Neural progenitor cell (in vitro differentiated cells): ENCODE data around the gene SLC7A10. TPM values are rescaled to one million over a fixed set of nuclear protein-coding genes. Genes with fewer than 3 reads are reported as not detected.

Experiments used
- DNase-seq: peaks from one replicate; pipeline ENCODE4 v3.0.0-alpha.2; 2016; ENCODE audit warnings: low spot score
- H2AFZ ChIP-seq: fragments of 200-600 bp; sonication (generic); replicated peaks from 2 replicates; pipeline ENCODE4 v1.6.1; 2016; ENCODE audit warnings: antibody characterized with exemption
- H3F3A ChIP-seq: fragments of 200-600 bp; sonication (generic); 2 replicates; pipeline ENCODE4 v1.6.1; 2016; ENCODE audit warnings: antibody characterized with exemption, low read depth
- H3K27ac ChIP-seq: fragments of 200-600 bp; sonication (generic); 2 replicates; pipeline ENCODE4 v1.5.1; 2016; ENCODE audit warnings: mild to moderate bottlenecking
- H3K27me3 ChIP-seq: fragments of 200-600 bp; sonication (generic); 2 replicates; pipeline ENCODE4 v1.6.1; 2016; ENCODE audit warnings: mild to moderate bottlenecking, moderate library complexity
- H3K36me3 ChIP-seq: fragments of 200-600 bp; sonication (generic); 2 replicates; pipeline ENCODE4 v1.5.1; 2016
- H3K4me1 ChIP-seq: fragments of 200-600 bp; sonication (generic); 2 replicates; pipeline ENCODE4 v1.6.1; 2016; ENCODE audit warnings: mixed run types
- H3K4me2 ChIP-seq: fragments of 200-600 bp; sonication (generic); 2 replicates; pipeline ENCODE4 v1.6.1; 2016
- H3K4me3 ChIP-seq: fragments of 200-600 bp; sonication (generic); 2 replicates; pipeline ENCODE4 v1.5.1; 2016
- H3K79me2 ChIP-seq: fragments of 200-600 bp; sonication (generic); 2 replicates; pipeline ENCODE4 v1.6.1; 2016; ENCODE audit warnings: low read depth
- H3K9ac ChIP-seq: fragments of 200-600 bp; sonication (generic); 2 replicates; pipeline ENCODE4 v1.6.1; 2016
- H3K9me3 ChIP-seq: fragments of 200-600 bp; sonication (generic); 2 replicates; pipeline ENCODE4 v1.5.1; 2016; ENCODE audit warnings: low read depth
- H4K20me1 ChIP-seq: fragments of 200-600 bp; sonication (generic); 2 replicates; pipeline ENCODE4 v1.6.1; 2016; ENCODE audit warnings: low read depth
- H3K27ac Mint-ChIP-seq: 3 replicates; pipeline ENCODE4 v1.8.0; 2021; ENCODE audit warnings: mixed read lengths
- H3K27me3 Mint-ChIP-seq: 2 replicates; pipeline ENCODE4 v1.8.0; 2022; ENCODE audit warnings: low read depth, mild to moderate bottlenecking, inconsistent platforms, moderate library complexity, mixed read lengths; ENCODE audit not compliant: insufficient read depth
- H3K36me3 Mint-ChIP-seq: 3 replicates; pipeline ENCODE4 v1.8.0; 2021; ENCODE audit warnings: mixed read lengths
- H3K4me1 Mint-ChIP-seq: 3 replicates; pipeline ENCODE4 v1.8.0; 2021; ENCODE audit warnings: mixed read lengths
- H3K4me3 Mint-ChIP-seq: 3 replicates; pipeline ENCODE4 v1.8.0; 2021; ENCODE audit warnings: mild to moderate bottlenecking, moderate library complexity, mixed read lengths
- H3K9me3 Mint-ChIP-seq: 3 replicates; pipeline ENCODE4 v1.8.0; 2020; ENCODE audit warnings: mixed read lengths
- CTCF ChIP-seq: fragments of 200-600 bp; sonication (generic); IDR thresholded peaks from 2 replicates; pipeline ENCODE4 v1.5.1; 2017; ENCODE audit warnings: antibody characterized with exemption, mild to moderate bottlenecking
- EZH2 ChIP-seq: fragments of 200-600 bp; sonication (generic); IDR thresholded peaks from 2 replicates; pipeline ENCODE4 v1.6.1; 2017; ENCODE audit warnings: antibody characterized with exemption, mild to moderate bottlenecking, moderate library complexity
- EZH2phosphoT487 ChIP-seq: fragments of 200-600 bp; sonication (generic); IDR thresholded peaks from 2 replicates; pipeline ENCODE4 v1.6.1; 2017; ENCODE audit warnings: antibody characterized with exemption
- total RNA-seq: library from RNA; depleted of rRNA; stranded (reverse); fragments of >200 nt; gene quantifications from 2 replicates; pipeline ENCODE4 v1.2.3, GENCODE V29; 2015; ENCODE audit warnings: low replicate concordance

The SLC7A10 gene
- total RNA-seq, 1 donor from 2014 or later: 0.79 TPM

GRCh38 chr19:33199441-33200265 lies 26.0 kb downstream of the SLC7A10 start:
- Histone ChIP-seq H4K20me1 (peaks cover 31% of the 10 kb centered on the region), H2AFZ (no peak overlapping the region), H3K4me3 (no peak overlapping the region), H3F3A (no peaks in the 10 kb centered on the region), H3K4me2 (no peak overlapping the region), H3K4me1 (peaks cover 6% of the 10 kb centered on the region), H3K9me3 (no peaks in the 10 kb centered on the region), H3K27me3 (peaks cover 10% of the 10 kb centered on the region), H3K9ac (no peak overlapping the region), H3K79me2 (no peaks in the 10 kb centered on the region), H3K27ac (no peak overlapping the region), H3K36me3 (no peaks in the 10 kb centered on the region)
- H3K9me3 Mint-ChIP-seq: no peaks in the 10 kb centered on the region
- H3K36me3 Mint-ChIP-seq: peaks cover 10% of the 10 kb centered on the region
- H3K4me3 Mint-ChIP-seq: no peak overlapping the region
- H3K27me3 Mint-ChIP-seq: peaks cover 4% of the 10 kb centered on the region
- TF ChIP-seq EZH2 (no peak), CTCF (no peak), EZH2phosphoT487 (no peak)
- peaks cover 6% of the 10 kb centered on the region for H3K4me1 Mint-ChIP-seq
- H3K27ac Mint-ChIP-seq: no peak overlapping the region
- no peak for DNase-seq

GRCh38 chr19:33198169-33198568 lies 27.5 kb downstream of the SLC7A10 start:
- H3K79me2 ChIP-seq: no peaks in the 10 kb centered on the region
- no peak overlapping the region for H3K4me2 ChIP-seq
- H4K20me1 ChIP-seq: peaks cover 31% of the 10 kb centered on the region
- Mint-ChIP-seq H3K27ac (no peak overlapping the region), H3K4me3 (no peak overlapping the region), H3K36me3 (peaks cover 9% of the 10 kb centered on the region), H3K4me1 (peaks cover 10% of the 10 kb centered on the region), H3K27me3 (peaks cover 4% of the 10 kb centered on the region), H3K9me3 (no peaks in the 10 kb centered on the region)
- no peaks in the 10 kb centered on the region for H3K9me3 ChIP-seq
- H3K4me3 ChIP-seq: no peak overlapping the region
- peaks cover 4% of the 10 kb centered on the region for H3F3A ChIP-seq
- H2AFZ ChIP-seq: no peak overlapping the region
- no peak for TF ChIP-seq EZH2phosphoT487
- no peak for TF ChIP-seq CTCF
- no peaks in the 10 kb centered on the region for H3K36me3 ChIP-seq
- H3K9ac ChIP-seq: no peak overlapping the region
- peaks cover 18% of the 10 kb centered on the region for H3K27me3 ChIP-seq
- peaks cover 6% of the 10 kb centered on the region for H3K4me1 ChIP-seq
- no peak for DNase-seq
- no peak overlapping the region for H3K27ac ChIP-seq

GRCh38 chr19:33197591-33198000 lies 28.1 kb downstream of the SLC7A10 start:
- Mint-ChIP-seq H3K4me3 (no peak overlapping the region), H3K9me3 (no peaks in the 10 kb centered on the region), H3K27me3 (peaks cover 4% of the 10 kb centered on the region), H3K36me3 (peaks cover 6% of the 10 kb centered on the region), H3K4me1 (peaks cover 13% of the 10 kb centered on the region), H3K27ac (no peak overlapping the region)
- H3K36me3 ChIP-seq: no peaks in the 10 kb centered on the region
- H3K27ac ChIP-seq: no peak overlapping the region
- no peak for DNase-seq
- no peak overlapping the region for H3K4me3 ChIP-seq
- peaks cover 4% of the 10 kb centered on the region for H3F3A ChIP-seq
- H4K20me1 ChIP-seq: peaks cover 30% of the 10 kb centered on the region
- H3K4me1 ChIP-seq: peaks cover 6% of the 10 kb centered on the region
- no peaks in the 10 kb centered on the region for H3K79me2 ChIP-seq
- TF ChIP-seq EZH2: no peak
- no peak for TF ChIP-seq EZH2phosphoT487
- no peak for TF ChIP-seq CTCF
- H2AFZ ChIP-seq: no peak overlapping the region
- H3K9me3 ChIP-seq: no peaks in the 10 kb centered on the region
- H3K4me2 ChIP-seq: no peak overlapping the region
- no peak overlapping the region for H3K9ac ChIP-seq
- peaks cover 24% of the 10 kb centered on the region for H3K27me3 ChIP-seq
